Eye (tissue), 1 donor: ENCODE results near the gene ADAMTS8.
A peak's percentile ranks its signal among the peaks of the same experiment; 100 is the strongest.

ENCODE experiments used
- DNase-seq: peaks from one replicate; pipeline ENCODE4 v3.0.0-alpha.2; 2015

ADAMTS8 gene, protein sequence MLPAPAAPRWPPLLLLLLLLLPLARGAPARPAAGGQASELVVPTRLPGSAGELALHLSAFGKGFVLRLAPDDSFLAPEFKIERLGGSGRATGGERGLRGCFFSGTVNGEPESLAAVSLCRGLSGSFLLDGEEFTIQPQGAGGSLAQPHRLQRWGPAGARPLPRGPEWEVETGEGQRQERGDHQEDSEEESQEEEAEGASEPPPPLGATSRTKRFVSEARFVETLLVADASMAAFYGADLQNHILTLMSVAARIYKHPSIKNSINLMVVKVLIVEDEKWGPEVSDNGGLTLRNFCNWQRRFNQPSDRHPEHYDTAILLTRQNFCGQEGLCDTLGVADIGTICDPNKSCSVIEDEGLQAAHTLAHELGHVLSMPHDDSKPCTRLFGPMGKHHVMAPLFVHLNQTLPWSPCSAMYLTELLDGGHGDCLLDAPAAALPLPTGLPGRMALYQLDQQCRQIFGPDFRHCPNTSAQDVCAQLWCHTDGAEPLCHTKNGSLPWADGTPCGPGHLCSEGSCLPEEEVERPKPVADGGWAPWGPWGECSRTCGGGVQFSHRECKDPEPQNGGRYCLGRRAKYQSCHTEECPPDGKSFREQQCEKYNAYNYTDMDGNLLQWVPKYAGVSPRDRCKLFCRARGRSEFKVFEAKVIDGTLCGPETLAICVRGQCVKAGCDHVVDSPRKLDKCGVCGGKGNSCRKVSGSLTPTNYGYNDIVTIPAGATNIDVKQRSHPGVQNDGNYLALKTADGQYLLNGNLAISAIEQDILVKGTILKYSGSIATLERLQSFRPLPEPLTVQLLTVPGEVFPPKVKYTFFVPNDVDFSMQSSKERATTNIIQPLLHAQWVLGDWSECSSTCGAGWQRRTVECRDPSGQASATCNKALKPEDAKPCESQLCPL

DNA sequence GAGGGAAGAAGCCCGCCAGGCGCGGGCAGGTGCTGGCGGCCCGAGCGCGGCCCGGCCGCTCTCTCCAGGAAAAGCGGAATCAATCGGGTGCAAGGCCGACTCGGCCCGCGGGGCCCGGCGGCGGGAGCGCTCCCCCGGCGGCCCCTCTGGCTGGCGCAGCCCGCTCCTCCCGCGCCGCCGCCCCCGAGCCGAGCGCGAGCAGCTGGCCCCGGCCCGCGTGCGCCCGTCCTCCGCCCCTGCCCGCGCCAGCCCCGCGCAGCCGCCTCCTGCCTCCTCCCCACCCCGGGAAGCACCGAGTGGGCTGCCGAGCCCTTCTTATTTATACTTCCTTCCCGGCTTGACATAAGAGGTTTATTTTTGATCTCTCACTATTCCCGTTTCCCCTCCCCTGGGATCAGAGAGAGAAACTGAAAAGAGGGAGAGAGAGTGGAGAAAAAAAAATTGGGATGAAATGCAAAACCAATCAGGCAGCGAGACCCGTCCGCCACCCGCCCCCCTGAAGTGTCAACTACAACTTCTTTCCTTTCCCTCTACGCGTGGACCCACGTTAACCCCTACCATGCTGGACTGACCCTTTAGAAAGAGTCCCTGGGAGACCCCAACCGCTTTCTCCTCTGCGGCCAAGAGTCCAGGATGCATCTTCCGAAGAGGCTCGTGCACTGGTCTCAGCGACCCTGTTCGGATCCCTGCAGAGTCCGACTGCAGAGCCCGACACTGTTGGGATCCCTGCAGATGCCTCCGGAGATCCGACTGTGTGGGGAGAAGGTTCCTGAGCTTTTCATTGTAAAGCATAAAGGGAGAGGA, at the start of gene ADAMTS8:
TSS of gene ADAMTS8 (minus strand) at position 294 of the 804 bp plus-strand sequence. CDS start 323 bp downstream, outside the sequence.
- DNase-seq = peak; percentile 58

DNA sequence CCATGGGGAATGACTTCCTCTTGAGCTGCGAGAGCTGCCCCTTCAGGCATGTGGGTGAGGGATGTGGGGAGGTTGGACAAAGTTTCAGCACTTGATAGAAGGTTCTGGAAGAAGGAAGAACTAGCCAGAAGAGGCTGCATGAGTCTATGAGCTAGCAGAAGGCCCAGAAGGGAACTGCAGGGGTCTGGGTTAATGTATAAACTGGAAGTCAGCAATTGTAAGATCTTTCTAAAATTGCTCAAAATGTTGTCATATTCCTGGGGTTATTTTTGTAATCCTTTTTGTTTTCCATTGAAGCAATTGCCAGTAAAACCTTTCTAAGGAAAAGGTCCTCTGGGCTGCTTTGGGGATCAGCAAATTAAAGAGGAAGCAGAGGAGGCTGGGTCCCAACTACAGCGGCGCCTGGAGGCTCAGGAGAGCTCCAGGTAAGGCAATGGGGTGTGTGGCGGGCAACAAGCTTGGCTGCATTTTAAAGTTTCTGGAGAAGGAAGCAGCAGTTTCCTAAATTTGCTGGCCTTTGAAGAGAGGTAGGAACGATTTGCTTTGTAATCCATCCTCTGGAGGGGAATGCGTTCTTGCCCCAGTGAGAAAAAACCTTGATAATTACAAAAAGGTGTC, 49.3 kb upstream of the ADAMTS8 start:
- no peak for DNase-seq

DNA sequence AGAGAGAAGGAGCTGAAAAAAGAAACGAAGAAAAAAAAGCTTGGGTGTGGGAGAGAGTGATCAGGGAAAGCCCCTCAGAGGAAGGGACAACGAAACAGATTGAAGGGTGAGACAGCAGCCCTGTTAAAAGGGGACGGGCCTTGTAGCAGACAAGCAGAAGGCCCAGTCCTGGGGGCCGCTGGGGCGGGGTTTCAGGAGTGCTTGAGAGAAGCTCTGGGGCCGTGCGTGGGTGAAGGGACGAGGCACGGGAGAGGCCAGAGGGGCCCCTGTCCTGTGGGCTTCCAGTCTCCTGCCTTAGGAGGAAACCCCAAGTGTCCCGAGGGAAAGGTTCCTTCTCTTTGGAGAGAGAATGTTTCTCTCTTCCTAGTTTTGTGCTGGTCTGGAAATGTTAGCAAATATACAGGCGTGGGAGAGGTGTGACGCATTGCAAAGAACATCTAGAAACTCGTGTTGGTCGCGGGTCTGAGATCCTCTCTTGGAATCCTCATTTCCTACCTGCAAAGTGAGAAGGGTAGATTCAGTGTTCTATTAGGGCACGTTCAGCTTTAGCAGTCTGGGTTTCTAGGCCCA, 48.6 kb upstream of the ADAMTS8 start:
- DNase-seq = no peak

DNA sequence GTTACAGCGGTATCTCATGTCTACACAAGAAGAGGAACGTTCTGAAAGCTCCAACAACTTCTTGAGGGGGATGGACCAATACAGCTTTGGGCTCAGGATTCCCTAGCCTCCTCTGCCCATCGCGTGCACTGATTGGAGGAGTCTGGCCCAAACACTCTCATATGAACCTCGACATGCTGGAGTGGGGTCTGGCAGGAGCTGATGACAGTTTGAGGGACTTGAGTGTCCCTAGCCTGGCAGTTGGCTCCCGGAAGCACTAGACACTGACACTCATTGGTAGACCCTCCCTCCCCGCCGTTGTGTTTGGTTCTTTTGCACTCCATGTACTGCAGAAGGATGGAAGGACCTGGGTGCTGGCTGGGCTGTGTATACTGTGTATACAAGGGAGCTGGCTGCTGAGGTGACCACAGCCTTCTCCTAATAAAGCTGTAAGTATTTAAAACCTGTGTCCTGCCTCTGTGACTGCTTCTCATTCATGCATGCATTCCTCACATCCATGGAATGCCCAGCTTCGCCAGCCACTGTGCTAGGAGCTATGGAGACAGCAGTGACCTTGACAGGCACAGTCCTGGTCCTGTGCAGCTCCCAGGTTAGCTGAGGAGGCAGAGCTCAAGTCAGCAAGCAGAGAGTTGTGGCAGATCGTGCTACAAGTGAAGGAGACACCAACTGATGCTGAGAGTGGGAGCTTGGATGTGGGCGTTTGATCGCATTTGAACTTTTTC, 48.0 kb upstream of the ADAMTS8 start:
- no peak for DNase-seq

DNA sequence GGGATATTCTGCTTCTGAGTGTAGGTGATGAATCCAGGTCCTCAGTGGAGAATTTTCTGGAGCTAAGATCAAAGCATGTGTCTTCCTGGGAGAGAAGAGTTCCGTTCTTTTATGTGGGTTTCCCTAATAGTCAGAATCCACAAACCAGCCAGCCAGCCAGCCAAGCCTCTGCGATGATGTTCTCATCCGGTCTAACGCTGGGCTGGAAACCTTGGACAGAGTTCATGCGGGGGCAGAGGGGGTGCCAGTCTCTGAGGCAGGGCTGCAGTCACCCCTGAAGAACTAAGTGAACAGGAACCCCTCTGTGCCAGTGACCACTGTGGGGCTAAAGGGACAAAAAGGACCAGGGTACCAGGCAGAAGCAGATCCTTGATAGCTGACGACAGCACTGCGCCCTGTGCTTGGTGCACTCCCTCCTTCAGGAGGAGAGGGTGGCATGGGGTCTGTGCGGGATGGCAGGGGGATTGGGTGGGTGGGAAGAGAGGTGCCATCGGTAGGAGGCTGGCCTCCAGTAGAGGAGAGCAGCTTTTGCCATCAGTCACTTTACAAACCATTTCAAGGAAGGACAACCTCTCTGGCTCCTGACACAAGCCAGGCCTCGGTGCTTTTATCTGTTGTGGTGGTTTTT, 47.1 kb upstream of the ADAMTS8 start:
- DNase-seq = no peak

DNA sequence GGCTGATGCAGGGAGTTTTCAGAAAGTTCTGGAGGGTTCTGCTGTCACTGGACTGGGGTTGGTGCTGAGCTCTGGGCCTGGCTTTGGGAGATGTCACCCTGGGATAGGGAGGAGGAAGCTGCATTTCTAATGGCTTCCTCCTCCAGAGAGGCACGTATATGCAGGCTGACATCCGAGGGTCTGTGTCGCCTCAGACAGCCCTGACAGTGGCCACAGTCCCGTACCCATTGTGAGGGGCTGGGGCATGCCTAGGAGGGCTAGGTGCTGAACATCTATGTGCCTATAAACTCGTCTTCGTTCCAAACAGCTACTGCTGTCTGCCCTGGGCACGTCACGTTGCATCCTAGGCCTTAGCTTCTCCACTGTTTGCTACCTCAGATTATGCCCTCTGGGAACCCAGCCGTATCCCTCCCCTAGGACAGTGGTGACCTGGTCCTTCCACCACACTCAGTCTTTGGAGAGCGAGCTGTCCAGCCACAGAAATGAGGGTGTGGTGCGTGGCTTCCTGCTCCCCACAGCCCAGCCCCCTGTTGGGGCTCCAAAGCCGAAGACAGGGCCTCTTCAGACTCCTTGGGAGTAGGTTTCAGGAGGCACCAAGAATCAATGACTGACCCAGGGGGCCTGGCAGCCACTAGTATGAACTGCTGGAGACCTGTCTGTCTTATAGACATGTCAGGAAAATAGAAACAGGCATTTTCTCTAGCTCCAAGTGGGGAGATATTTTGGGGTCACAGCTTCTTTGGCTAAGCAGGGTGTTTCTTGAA, 46.4 kb upstream of the ADAMTS8 start:
- no peak for DNase-seq

DNA sequence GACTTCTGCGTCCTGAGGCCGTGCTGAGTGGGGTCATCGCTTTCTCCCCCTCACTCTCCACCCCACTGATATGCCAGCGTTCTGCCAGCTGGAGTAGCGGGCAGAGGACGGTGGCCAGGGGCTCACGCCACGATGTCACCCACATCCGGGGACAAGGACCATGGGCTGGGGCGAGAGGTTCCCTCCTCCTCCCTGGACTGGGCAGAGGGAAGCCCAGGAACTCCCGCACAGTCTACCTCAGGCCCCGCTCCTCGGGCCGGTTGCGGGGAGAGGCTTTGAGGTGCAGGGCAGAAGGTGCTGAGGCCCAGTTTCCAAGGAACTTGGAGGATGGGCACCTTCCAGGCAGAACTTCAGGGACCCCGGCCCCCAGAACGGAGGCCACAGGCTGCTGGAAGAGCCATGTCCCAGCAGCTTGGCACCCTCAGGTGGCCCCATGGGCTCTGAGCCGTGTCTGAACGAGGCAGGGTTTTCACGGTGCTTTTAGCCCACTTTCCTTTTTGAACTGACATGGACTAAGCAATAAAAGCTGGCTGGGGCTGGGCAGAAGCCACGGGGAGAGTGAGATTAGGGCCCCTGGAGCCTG, 45.5 kb upstream of the ADAMTS8 start:
- DNase-seq = no peak

DNA sequence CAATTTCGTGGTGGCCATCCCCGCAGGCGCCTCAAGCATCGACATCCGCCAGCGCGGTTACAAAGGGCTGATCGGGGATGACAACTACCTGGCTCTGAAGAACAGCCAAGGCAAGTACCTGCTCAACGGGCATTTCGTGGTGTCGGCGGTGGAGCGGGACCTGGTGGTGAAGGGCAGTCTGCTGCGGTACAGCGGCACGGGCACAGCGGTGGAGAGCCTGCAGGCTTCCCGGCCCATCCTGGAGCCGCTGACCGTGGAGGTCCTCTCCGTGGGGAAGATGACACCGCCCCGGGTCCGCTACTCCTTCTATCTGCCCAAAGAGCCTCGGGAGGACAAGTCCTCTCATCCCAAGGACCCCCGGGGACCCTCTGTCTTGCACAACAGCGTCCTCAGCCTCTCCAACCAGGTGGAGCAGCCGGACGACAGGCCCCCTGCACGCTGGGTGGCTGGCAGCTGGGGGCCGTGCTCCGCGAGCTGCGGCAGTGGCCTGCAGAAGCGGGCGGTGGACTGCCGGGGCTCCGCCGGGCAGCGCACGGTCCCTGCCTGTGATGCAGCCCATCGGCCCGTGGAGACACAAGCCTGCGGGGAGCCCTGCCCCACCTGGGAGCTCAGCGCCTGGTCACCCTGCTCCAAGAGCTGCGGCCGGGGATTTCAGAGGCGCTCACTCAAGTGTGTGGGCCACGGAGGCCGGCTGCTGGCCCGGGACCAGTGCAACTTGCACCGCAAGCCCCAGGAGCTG, 44.8 kb upstream of the ADAMTS8 start:
- no peak for DNase-seq

DNA sequence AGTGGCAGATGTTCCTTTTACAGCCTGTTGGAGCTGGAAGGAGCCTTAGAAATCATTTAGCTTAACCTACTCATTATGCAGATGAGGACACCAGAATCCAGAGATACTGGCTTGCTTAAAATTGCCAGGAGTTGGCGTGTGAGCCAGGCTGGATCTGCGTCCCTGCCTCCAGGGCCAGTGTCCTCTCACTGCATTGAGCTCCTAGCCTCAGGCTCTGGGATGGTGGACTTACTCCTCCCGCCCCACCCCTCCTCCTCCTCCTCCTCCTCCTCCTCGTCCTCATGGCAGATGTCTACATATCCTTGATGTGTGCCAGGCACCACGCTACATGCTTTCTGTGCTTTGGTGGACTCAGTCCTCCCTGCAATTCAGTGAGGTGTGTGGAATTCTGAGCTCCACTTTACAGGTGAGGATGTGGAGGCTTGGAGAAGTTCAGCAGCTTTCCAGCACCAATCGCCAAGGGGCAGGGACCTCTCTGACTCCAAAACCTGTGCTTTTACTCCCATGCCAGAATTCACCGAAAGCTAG, 44.1 kb upstream of the ADAMTS8 start:
- DNase-seq = no peak

DNA sequence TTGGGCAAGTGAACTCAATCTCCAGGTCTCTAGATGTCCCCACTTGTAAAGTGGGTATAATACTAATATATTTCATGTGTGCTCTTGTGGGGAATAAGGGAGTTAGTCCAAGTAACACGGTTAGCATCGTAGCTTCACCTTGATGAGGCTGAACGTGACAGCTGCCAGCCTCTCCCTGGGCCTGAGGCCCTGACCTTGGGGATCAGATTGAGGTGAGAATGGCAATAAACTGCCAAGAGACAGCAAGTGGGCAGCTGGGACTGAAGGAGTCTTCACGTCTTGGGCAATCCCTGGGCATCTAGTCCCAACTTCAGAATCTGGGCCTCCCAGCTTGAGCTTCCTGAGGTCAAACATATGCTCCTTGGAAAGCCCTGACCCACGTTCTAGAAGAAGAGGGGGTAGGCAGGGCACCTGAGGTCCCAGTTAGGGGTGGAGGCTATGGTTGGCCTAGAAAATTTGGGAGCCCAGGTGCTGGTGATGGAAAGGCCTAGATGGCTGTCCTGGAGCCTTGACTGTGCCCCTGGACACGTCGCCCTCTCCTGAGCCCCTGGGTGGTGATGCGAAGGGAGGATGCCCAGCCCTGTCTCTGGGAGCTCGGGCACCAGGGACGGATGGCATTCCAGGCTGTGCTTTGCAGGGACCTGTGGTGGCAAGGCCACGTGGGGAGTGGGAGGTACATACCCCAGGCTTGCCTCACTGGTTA, 43.5 kb upstream of the ADAMTS8 start:
- no peak for DNase-seq

DNA sequence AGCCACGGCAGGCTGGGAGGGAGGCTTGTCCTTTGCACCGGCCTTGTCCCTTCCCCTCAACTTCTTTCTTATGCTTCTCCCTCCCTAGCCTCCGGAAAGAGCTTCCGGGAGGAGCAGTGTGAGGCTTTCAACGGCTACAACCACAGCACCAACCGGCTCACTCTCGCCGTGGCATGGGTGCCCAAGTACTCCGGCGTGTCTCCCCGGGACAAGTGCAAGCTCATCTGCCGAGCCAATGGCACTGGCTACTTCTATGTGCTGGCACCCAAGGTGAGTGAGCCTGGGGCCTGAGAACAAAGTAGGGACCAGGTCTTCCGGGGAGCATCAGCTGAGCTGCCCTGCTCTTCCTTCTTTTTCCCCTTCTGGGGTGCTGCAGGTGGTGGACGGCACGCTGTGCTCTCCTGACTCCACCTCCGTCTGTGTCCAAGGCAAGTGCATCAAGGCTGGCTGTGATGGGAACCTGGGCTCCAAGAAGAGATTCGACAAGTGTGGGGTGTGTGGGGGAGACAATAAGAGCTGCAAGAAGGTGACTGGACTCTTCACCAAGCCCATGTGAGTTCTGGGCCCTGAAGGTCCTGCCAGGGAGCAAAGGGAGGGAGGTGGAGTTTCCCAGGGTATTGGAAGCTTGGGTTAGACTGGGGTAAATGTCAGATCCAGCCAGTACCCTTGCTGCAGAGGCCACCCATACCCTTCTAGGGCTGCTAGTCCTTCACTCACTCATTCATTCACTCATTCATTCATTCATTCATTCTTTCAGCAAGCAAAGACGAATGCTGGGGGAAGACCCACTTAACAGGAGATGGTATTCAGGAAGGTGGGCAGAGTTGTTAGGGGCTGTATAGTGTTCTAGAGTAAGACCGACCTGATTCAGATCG, 42.7 kb upstream of the ADAMTS8 start:
- no peak for DNase-seq

DNA sequence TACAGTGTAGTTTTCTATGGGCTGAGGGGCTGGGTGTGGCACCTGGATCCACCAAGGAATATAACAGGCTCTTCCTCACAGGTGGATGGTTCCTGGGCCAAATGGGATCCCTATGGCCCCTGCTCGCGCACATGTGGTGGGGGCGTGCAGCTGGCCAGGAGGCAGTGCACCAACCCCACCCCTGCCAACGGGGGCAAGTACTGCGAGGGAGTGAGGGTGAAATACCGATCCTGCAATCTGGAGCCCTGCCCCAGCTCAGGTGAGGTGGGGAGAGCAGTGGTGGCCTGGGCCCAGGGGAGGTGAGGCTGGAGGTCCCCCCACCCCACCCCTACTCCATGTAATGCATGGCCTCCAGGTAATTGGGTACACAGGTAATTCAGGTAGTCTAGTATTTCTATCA, 40.8 kb upstream of the ADAMTS8 start:
- DNase-seq = no peak

DNA sequence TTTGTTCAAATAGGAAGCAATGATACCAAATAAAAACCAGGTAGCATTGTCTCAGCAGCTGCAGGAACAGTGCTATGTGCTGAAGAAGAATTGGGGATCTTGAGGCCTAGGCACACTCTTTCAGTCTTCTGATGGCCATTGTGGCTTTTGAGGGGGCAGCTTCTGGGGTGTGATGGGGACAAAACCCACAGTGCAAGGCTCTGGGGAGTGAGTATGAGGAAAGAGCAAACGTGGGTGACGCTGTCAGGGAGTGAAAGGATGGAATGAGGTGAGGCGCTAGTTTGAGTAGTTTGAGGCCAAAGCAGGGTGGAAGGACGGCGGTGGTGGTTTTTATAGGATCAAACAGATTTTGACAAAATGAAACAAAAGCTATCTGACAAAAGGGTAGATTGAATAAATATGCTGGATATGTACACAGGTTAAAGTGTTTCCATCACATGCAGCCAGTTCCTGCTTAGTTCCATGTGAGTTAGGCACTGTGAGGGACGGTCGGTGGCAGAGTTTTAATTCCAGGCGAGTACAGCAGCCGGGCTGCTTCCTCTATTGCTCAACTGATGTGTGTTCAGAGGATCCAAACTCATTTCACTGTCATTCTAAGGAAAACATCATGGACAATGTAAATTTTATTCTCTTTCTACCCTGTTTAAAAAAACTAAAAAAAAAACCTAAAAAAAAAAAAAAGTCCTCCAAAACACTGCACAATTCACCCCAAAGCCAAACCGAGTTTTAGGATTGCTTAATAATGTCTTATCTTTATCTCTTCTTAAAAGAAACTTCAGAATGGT, 38.9 kb upstream of the ADAMTS8 start:
- DNase-seq = no peak

DNA sequence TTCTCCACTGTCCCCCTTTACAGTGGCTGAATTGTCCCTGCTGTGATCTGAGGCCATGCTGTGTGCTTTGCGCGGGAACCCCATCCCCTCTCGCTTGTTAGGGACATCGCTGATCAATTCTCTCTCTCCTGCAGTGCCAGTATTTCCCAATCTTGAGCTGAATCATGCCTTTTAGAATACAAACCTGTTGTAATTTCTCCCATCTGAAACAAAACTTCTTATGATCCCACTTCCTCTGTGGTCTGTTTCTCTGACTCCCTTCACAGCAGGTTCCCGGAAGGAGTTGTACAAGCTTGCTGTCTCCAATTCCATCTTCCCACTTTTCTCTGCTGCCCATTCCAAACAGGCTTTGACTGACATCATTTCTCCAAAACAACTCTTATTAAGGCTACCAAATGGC, 36.9 kb upstream of the ADAMTS8 start:
- DNase-seq = no peak

DNA sequence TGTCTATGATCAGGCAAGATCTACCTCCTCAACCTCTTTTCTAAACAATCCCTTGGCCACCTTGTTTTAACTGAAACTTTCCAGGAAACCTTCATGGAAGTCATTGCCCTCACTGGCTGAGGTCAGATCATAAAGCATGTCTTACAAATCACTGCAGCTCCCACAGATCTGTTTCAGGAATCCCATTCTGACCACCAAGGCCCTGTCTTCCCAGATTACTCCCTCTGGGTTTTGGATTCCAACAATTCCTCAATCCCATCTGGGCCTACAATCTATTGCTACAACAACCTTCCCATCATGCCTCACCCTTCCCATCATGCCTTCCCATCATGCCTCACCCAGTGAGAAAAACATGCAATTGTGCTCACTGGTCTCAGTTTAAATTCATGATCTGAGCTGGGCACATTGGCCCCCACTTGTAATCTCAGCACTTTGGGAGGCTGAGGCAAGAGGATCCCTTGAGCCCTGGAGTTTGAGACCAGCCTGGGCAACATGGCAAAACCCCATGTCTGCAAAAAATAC, 35.9 kb upstream of the ADAMTS8 start:
- no peak for DNase-seq

DNA sequence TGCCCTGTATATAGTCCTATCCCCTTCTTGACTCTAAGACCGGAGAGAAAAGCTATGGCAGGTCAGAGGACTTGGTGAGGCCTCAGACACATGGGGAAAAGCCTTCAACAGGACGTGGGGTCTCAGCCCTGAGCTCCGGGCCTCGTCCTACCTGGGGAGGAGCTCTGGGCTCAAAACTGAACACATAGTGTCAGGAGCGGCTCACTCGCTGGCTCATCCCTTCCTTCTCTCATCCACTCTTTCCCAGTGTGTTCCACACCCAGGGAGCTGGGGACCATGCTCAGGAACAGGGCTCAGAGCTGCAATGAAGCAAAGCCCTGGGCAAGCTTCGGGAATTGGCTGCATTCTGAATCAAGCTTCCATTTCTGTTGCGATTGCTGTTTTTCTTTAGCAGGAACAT, 34.5 kb upstream of the ADAMTS8 start:
- no peak for DNase-seq
